ENCODE data around the gene KIFC3. TPM values are rescaled to one million over a fixed set of nuclear protein-coding genes. Genes with fewer than 3 reads are reported as not detected.
A peak's percentile ranks its signal among the peaks of the same experiment; 100 is the strongest.

KIFC3 gene
- total and polyA plus RNA-seq, 2 of the 13 experiments (the other 11 are each of a cell fraction or from before 2014, with no cell fraction given): 42.1 to 45.3 TPM

GRCh38 chr16:57797526-57798266 lies 4.6 kb downstream of the KIFC3 start (continued):
- TF ChIP-seq USF2 (IDR thresholded peaks at IDR 0.05; ENCODE audit: low read depth, low read length) (no peak), USF2 (CRISPR knock-in tag; IDR thresholded peaks at IDR 0.05; ENCODE audit: borderline replicate concordance) (no peak), ZHX2 (IDR thresholded peaks at IDR 0.05; ENCODE audit: low read depth) (0 out of 2 replicates have a peak, but pooled peaks have one; percentile 35), ZHX2 (CRISPR knock-in tag; IDR thresholded peaks at IDR 0.05; ENCODE audit: borderline replicate concordance) (no peak), HIC2 (CRISPR knock-in tag; IDR thresholded peaks at IDR 0.05; ENCODE audit: low read depth) (peak; percentile 100), NFIB (CRISPR knock-in tag; IDR thresholded peaks at IDR 0.05; ENCODE audit: borderline replicate concordance) (no peak), ZNF607 (CRISPR knock-in tag; IDR thresholded peaks at IDR 0.05; ENCODE audit: borderline replicate concordance) (peak; percentile 95; the same call in 1 of the 2 replicates), ZFP41 (CRISPR knock-in tag; IDR thresholded peaks at IDR 0.05; ENCODE audit: borderline replicate concordance) (no peak), HCFC1 (IDR thresholded peaks at IDR 0.05; ENCODE audit: low read depth, low read length) (no peak), SIN3B (IDR thresholded peaks at IDR 0.05; ENCODE audit: low read length) (peak; percentile 22; the same call in 1 of the 2 replicates), ZNF569 (CRISPR knock-in tag; IDR thresholded peaks at IDR 0.05; ENCODE audit: borderline replicate concordance) (no peak), ZBTB20 (CRISPR knock-in tag; IDR thresholded peaks at IDR 0.05; ENCODE audit: borderline replicate concordance, low read depth) (peak; percentile 11; the same call in 1 of the 2 replicates), MAFG (CRISPR knock-in tag; IDR thresholded peaks at IDR 0.05) (no peak), TMF1 (CRISPR knock-in tag; IDR thresholded peaks at IDR 0.05; ENCODE audit: low read depth) (no peak), ZNF709 (CRISPR knock-in tag; IDR thresholded peaks at IDR 0.05) (no peak), ZNF343 (CRISPR knock-in tag; IDR thresholded peaks at IDR 0.05) (no peak)
- TF ChIP-seq, protein P1, sequence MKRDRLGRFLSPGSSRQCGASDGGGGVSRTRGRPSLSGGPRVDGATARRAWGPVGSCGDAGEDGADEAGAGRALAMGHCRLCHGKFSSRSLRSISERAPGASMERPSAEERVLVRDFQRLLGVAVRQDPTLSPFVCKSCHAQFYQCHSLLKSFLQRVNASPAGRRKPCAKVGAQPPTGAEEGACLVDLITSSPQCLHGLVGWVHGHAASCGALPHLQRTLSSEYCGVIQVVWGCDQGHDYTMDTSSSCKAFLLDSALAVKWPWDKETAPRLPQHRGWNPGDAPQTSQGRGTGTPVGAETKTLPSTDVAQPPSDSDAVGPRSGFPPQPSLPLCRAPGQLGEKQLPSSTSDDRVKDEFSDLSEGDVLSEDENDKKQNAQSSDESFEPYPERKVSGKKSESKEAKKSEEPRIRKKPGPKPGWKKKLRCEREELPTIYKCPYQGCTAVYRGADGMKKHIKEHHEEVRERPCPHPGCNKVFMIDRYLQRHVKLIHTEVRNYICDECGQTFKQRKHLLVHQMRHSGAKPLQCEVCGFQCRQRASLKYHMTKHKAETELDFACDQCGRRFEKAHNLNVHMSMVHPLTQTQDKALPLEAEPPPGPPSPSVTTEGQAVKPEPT (CRISPR knock-in tag; IDR thresholded peaks at IDR 0.05; ENCODE audit: low read depth): no peak; the same call in 1 of the 2 replicates

All from HepG2 (cell line).